ENCODE measurements around the gene BAAT.

DNA sequence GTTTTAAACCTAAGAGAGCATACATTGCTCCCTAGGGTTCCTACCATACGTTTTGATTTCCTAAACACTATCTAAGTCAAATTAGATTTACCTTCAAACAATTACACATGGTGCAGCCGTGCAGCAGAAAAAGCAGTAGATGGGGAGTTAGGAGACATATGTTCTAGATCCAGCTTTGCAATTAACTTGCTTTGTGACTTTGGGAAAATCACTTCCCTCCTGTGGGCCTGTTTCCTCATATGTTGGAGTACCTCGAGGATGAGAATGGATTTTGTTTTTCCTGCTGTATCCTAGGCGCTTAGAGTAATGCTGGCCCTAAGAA, 12.9 kb upstream of the BAAT start:
- TF ChIP-seq, protein P1, sequence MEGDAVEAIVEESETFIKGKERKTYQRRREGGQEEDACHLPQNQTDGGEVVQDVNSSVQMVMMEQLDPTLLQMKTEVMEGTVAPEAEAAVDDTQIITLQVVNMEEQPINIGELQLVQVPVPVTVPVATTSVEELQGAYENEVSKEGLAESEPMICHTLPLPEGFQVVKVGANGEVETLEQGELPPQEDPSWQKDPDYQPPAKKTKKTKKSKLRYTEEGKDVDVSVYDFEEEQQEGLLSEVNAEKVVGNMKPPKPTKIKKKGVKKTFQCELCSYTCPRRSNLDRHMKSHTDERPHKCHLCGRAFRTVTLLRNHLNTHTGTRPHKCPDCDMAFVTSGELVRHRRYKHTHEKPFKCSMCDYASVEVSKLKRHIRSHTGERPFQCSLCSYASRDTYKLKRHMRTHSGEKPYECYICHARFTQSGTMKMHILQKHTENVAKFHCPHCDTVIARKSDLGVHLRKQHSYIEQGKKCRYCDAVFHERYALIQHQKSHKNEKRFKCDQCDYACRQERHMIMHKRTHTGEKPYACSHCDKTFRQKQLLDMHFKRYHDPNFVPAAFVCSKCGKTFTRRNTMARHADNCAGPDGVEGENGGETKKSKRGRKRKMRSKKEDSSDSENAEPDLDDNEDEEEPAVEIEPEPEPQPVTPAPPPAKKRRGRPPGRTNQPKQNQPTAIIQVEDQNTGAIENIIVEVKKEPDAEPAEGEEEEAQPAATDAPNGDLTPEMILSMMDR (IDR thresholded peaks at IDR 0.05; ENCODE audit: low read depth, low read length) = no peak
- TF ChIP-seq EZH2phosphoT487 (IDR thresholded peaks at IDR 0.05; ENCODE audit: low read depth) = no peak

Data from OCI-LY3 (cell line).